GM11168 (cell line): ENCODE results near the gene AHR.
"Not testable (repeated sequence)": the region's sequence is repeated elsewhere in the genome, so short reads cannot be mapped to it uniquely, and the experiment has no call there.

Source experiments
- in situ Hi-C: fragments of 300-500 bp; cut with MboI; formaldehyde crosslinking; loops from one replicate; pipeline ENCODE4 v1.12.0; 2022; ENCODE audit warnings: low sequenced_read_pairs; ENCODE audit not compliant: unreplicated experiment

The AHR gene

GRCh38 chr7:17369691-17370426, 71.4 kb downstream of the AHR start:
- in situ Hi-C loops = no loop called here

- in situ Hi-C loops = no loop called here
Observed at GRCh38 chr7:17370901-17371585, 72.6 kb downstream of the AHR start.

- in situ Hi-C loops = no loop called here
Observed at GRCh38 chr7:17371671-17372524, 73.4 kb downstream of the AHR start.

GRCh38 chr7:17374157-17374556, 75.7 kb downstream of the AHR start:
- in situ Hi-C loops = no loop called here

- in situ Hi-C loops = no loop called here
Observed at GRCh38 chr7:17374654-17375053, 76.2 kb downstream of the AHR start.

- in situ Hi-C loops = no loop called here
Observed at GRCh38 chr7:17376595-17376994, 78.1 kb downstream of the AHR start.

- in situ Hi-C loops = no loop called here
Observed at GRCh38 chr7:17380736-17381662, 82.5 kb downstream of the AHR start.

- in situ Hi-C loops = not testable (repeated sequence)
Observed at GRCh38 chr7:17382408-17383354, 84.2 kb downstream of the AHR start.

GRCh38 chr7:17384400-17384799, 85.9 kb downstream of the AHR start:
- in situ Hi-C loops = no loop called here

GRCh38 chr7:17385612-17386011, 87.2 kb downstream of the AHR start:
- in situ Hi-C loops = no loop called here

GRCh38 chr7:17390392-17390791, 91.9 kb downstream of the AHR start:
- in situ Hi-C loops = no loop called here

- in situ Hi-C loops = no loop called here
Observed at GRCh38 chr7:17391366-17391765, 92.9 kb downstream of the AHR start.

- in situ Hi-C loops = no loop called here
Observed at GRCh38 chr7:17392846-17393245, 94.4 kb downstream of the AHR start.

- in situ Hi-C loops = not testable (repeated sequence)
Observed at GRCh38 chr7:17394563-17394962, 96.1 kb downstream of the AHR start.
